GM13976 (cell line): Measurements from ENCODE around the gene ALG12.

Experiments used
- DNase-seq: peaks from one replicate; pipeline ENCODE4 v3.0.0; 2012; ENCODE audit warnings: low spot score
- CTCF ChIP-seq: IDR thresholded peaks from 2 replicates; pipeline ENCODE4 v1.5.1; 2012; ENCODE audit warnings: borderline replicate concordance, mild to moderate bottlenecking; ENCODE audit not compliant: insufficient read depth; ENCODE audit errors: extremely low read depth, missing control alignments, control extremely low read depth
- in situ Hi-C: fragments of 300-500 bp; cut with MboI; formaldehyde crosslinking; loops from one replicate; pipeline ENCODE4 v1.12.0; 2022; ENCODE audit warnings: low sequenced_read_pairs, mixed read lengths, inconsistent platforms; ENCODE audit not compliant: unreplicated experiment

Gene ALG12

GRCh38 chr22:49917974-49918910 lies at the start of gene ALG12, which contains the start of gene CRELD2:
ALG12 (minus strand) TSS chr22:49918438; CDS start chr22:49913765, 4,673 bp downstream.
CRELD2 (plus strand) TSS chr22:49918634; CDS start chr22:49918770, 136 bp downstream.
- TF ChIP-seq CTCF = no peak
- DNase-seq = peak; percentile 99
- in situ Hi-C loops = no loop called here

- TF ChIP-seq CTCF = no peak
- in situ Hi-C loops = no loop called here
- DNase-seq = no peak
Observed at GRCh38 chr22:49967706-49968208, 49.5 kb upstream of the ALG12 start.

- TF ChIP-seq CTCF = no peak
- DNase-seq = no peak
- in situ Hi-C loops = no loop called here
Observed at GRCh38 chr22:49966774-49967705, 48.8 kb upstream of the ALG12 start.

GRCh38 chr22:49966041-49966773 lies 48.0 kb upstream of the ALG12 start:
- TF ChIP-seq CTCF = no peak
- DNase-seq = no peak
- in situ Hi-C loops = no loop called here

- TF ChIP-seq CTCF = no peak
- in situ Hi-C loops = no loop called here
- DNase-seq = no peak
Observed at GRCh38 chr22:49965091-49966040, 47.1 kb upstream of the ALG12 start.
